HG03103 (cell line): ENCODE data around the gene HMCN2.

Experiments used
- ATAC-seq: cut with Tn5 transposase; IDR thresholded peaks from one replicate; pipeline ENCODE4 v1.9.1; 2021; ENCODE audit warnings: low read depth; ENCODE audit not compliant: unreplicated experiment

Gene HMCN2

DNA sequence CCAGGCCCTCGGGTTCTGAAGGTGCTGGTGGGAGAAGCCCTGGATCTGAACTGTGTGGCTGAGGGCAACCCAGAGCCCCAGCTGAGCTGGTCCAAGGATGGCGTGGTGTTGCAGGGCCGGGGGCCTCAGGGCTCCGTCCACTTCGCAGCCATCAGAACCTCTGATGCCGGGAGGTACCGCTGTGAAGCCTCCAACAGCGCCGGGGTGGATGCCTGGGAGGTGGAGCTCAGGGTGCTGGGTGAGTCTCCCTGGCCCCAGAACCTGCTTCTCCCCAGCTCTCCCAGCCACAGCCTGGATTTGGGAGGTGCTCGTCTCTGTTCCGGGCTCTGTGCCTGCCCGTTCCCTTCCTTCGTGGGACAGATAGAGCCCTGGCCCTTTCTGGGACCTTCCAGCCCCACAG lies 75.6 kb downstream of the HMCN2 start:
- ATAC-seq = no peak

GRCh38 chr9:130341839-130342713 lies 76.5 kb downstream of the HMCN2 start:
- ATAC-seq = no peak

- no peak for ATAC-seq
Measured at GRCh38 chr9:130342714-130343085, 77.1 kb downstream of the HMCN2 start.

- ATAC-seq = no peak
Measured at GRCh38 chr9:130343445-130343918, 77.9 kb downstream of the HMCN2 start.

- ATAC-seq = no peak
Measured at GRCh38 chr9:130344366-130344765, 78.8 kb downstream of the HMCN2 start.

- no peak for ATAC-seq
Measured at GRCh38 chr9:130345009-130345896, 79.7 kb downstream of the HMCN2 start.

- no peak for ATAC-seq
Measured at GRCh38 chr9:130345897-130346385, 80.4 kb downstream of the HMCN2 start.

GRCh38 chr9:130346431-130346830 lies 80.9 kb downstream of the HMCN2 start:
- no peak for ATAC-seq

DNA sequence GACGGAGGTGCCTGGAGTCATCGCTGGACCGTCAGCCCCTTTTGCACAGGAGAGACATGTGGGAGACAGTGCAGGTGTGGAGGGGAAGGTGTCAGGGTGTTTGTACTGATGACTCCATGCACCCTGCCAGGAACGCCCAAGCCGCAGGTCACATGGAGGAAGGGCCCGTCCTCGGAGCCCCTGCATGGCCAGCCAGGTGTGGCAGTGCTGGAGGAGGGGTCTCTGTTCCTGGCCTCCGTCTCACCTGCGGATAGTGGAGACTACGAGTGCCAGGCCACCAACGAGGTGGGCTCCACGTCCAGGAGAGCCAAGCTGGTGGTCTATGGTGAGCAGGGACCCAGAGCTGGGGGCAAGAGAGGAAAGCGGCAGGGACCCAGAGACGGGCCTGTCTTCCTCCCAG lies 81.5 kb downstream of the HMCN2 start:
- ATAC-seq = no peak

GRCh38 chr9:130347931-130348330 lies 82.4 kb downstream of the HMCN2 start:
- no peak for ATAC-seq

DNA sequence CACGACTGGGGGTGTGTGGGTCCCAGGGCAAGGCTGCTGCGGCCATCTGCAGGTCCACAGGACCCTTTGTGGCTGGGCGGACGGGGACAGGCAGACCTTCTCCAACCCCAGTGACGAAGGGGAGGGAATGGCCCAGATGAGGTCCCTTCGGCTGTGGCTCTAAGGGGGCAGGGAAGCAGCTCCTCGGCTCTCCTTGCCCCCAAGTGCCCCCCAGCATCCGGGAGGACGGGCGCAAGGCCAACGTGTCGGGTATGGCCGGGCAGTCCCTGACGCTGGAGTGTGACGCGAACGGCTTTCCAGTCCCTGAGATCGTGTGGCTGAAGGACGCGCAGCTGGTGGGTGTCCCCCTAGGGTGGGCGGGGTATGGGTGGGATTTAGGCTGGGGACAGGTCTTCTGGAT lies 82.8 kb downstream of the HMCN2 start:
- no peak for ATAC-seq

DNA sequence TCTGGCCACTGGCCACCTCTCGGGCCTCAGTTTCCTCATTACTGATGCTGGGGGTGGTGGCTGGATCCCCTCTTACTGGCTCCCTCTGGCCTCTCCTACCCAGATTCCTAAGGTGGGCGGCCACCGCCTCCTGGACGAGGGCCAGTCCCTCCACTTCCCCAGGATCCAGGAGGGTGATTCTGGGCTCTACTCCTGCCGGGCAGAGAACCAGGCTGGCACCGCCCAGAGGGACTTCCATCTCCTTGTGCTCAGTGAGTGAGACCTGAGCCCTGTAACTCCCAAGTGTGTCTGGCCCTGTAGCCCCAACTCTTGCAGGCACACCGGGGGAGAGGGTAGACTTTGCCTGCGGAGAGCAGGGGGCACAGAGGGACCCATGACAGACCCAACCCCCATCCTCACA lies 83.3 kb downstream of the HMCN2 start:
- no peak for ATAC-seq

- no peak for ATAC-seq
Measured at GRCh38 chr9:130349398-130349797, 83.8 kb downstream of the HMCN2 start.

DNA sequence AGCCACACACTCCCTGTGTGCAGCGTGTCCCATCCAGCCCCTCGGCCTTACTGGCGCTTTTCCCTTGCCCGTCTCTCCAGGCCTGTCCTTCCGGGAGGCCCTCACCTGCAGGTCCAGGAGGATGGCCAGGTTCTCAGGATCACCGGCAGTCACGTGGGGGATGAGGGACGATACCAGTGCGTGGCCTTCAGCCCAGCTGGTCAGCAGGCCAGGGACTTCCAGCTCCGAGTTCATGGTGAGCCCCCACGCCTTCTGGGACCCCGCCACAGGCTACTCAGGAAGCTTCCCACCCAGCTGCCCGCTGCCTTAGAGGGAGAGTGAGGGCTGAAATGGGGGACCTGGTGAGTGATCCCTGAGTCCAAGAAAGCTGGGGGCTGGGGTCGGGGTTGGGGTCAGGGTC lies 85.8 kb downstream of the HMCN2 start:
- no peak for ATAC-seq

DNA sequence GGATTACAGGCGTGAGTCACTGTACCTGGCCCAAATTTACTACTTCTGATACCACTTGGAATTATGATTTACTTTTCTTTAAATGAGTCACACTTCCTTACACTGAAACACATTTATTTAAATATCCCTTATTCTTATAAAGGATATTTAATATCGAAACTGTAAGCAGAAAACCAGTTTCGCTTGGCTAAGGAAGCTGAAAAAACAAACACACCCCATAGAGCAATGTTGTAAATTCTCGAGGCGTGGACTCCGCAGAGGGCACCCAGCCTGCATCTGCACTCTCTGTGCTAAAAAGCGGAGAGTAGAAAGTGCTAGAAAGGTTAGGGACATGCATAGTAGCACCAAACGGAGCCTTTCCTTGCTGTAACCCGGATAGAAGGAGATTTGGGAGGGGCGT lies 86.5 kb downstream of the HMCN2 start:
- ATAC-seq = no peak

DNA sequence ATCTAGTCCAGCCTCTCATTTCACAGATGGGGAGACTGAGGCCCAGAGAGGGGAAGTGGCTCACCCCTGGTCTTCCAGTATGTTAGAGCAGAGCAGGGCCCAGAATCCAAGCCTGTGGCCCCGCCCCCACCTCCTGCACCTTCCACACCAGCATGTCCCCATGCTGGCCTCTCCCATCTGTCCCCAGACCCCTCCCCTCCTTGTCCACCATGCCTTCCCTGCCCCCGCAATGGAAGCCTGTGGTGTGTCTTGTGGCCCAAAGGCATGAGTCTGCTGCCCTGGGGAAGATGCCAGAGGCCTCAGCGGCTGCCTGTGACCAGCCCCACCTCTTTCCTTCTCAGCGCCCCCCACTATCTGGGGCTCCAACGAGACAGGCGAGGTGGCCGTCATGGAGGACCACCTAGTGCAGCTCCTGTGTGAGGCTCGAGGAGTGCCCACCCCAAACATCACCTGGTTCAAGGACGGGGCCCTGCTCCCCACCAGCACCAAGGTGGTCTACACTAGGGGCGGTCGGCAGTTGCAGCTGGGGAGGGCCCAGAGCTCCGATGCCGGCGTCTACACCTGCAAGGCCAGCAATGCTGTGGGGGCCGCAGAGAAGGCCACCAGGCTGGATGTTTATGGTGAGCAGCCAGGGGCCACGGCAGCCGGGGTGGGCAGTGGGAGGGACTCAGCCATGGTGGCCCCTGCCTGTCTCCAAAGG lies 87.2 kb downstream of the HMCN2 start:
- ATAC-seq = no peak

GRCh38 chr9:130354378-130354777 lies 88.8 kb downstream of the HMCN2 start:
- ATAC-seq = no peak

- ATAC-seq = no peak
Measured at GRCh38 chr9:130354806-130355205, 89.2 kb downstream of the HMCN2 start.

- ATAC-seq = no peak
Measured at GRCh38 chr9:130356033-130356432, 90.5 kb downstream of the HMCN2 start.

- ATAC-seq = no peak
Measured at GRCh38 chr9:130356877-130357584, 91.5 kb downstream of the HMCN2 start.
